A172 (cell line): ENCODE data around the gene SPOCK1. TPM values are rescaled to one million over a fixed set of nuclear protein-coding genes. Genes with fewer than 3 reads are reported as not detected.
A peak's percentile ranks its signal among the peaks of the same experiment; 100 is the strongest.

ENCODE experiments used
- DNase-seq: peaks from one replicate; pipeline ENCODE4 v3.0.0-alpha.2; 2015; ENCODE audit warnings: low spot score
- total RNA-seq: library from RNA; depleted of rRNA; stranded (reverse); fragments of >200 nt; shearing (Covaris generic); gene quantifications from 2 replicates; pipeline ENCODE4 v1.2.3, GENCODE V29; 2014

The SPOCK1 gene
- total RNA-seq, 1 experiment from 2014 or later: 6.5 TPM

DNA sequence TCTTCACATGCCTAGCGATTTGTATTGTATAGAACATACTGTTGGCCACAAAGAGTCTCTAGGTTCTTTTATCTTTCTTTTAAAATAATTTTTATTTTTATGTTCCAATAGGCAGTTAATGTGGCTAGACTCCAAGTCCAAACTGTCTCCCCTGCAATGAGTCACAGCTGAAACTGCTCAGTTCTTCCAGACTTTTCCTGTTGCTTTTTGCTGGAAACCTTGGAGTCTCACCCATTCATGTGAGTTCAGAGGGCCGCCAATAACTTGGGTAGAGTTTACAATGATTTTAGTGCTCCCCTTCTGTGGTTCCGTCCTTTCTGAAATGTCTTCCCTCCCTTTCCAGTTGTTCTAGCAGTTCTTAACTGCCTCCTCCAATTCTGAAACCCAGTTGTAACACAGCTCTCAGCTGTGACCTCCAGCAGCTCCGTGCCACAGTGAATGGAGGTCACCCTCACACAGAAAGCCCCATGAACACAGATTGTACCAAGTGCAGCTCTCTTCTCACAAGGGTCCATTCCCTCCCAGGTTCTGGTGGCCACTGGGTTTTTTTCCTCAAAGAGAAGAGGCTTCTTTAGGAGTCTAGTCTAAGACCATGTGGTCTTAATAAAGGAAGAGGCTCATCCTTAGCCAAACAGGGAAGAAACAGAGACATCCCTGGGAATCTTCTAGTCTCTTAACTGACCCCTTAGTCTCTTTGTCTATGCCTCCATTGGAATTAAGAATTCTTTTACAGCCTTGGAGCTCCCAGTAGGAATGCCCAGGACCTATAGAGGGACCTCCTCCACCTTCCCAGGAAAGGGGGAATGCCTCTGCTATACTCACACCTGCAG is 198.5 kb downstream of the SPOCK1 start:
- DNase-seq: peak; percentile 21

DNA sequence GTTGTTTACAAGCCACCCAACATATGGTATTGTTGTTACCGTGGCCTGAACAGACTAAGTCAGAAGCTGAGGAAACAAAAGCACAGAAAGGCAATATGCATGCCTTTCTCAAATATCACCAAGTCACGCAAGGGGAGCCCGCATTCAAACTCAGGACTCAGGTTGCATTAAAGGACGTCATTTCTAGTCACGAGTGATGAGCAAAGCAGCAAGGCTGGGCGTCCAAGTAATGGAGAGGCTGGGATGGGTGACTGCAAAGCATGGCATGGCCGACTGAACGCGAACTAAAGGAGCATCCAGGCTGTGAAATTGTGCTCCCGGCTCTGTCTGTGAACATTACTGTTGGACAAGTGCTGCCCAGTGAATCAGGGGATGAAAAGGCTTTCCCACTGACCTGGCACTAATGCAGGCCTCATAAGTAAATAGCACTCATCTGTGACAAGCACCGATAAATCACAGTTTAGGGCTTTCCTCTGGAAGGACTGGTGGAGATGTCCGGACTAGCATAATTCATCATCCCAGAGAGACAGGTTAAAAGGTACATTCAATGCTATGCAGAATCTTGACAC is 202.8 kb downstream of the SPOCK1 start:
- DNase-seq: no peak

GRCh38 chr5:137294604-137295003 is 204.5 kb downstream of the SPOCK1 start:
- DNase-seq: no peak

DNA sequence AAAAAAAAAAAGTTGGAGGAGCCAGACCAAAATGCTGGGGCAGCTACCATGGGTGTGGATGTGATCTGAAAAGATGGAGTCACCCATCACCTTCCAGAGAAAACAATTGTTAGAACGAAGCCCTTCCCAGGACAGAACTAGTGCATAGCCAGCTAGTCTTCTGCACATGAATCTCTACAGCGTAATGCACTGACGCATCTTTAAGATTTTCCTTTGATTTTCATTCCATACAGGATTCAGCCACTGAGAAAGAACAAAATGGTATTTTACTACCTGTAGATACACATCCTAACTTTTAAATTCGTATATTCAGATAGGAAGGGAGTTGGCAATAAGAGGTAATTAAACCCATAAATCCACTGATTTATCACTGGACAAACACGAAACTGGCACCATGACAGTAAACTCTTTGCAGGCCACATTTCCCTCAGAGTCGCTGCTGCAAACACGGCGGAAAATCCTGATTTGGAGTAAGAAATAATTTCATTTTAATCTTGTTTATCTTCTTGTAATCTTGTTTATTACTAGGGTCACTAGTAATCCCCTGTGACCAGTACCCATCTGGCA is 206.6 kb downstream of the SPOCK1 start:
- DNase-seq: no peak

- no peak for DNase-seq
Measured at GRCh38 chr5:137291436-137291835, 207.7 kb downstream of the SPOCK1 start.

GRCh38 chr5:137291031-137291430 is 208.1 kb downstream of the SPOCK1 start:
- no peak for DNase-seq

DNA sequence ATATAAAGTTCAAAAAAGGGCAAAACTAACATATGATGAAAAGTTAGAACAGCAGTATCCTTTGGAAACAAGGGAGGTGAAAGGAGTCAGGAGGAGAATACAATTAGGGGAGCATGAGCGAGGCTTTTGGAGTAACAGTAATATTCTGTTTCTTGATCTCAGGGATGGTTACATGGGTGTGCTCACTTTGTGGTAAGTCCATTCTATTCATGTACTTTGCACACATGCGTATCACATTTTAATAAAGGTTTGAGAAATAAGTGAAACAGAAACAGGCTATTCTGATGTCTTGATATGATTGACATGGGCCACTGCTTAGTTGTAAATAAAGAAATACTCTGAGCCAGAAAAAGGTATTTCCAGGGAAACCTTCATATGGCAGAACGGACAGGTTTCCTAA is 208.8 kb downstream of the SPOCK1 start:
- DNase-seq: no peak

DNA sequence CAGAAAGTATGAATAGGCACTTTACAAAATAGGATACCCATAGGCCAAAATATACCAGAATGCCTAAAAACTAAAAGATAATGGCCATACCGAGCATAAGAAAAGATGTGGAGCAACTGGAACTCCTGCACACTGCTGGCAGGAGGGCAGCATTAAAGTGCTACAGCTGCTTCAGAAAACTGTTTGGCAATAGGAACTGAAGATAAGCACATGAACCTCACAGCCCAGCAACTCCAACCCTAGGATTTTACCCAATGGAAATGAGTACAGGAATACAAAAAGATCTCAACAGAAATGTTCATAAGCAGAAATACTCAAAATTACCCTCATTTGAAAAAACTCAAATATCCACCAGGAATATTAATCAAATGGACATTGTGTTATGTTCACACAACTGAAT is 209.3 kb downstream of the SPOCK1 start:
- no peak for DNase-seq

- no peak for DNase-seq
Measured at GRCh38 chr5:137287569-137287968, 211.6 kb downstream of the SPOCK1 start.

- DNase-seq: no peak
Measured at GRCh38 chr5:137286025-137286610, 213.0 kb downstream of the SPOCK1 start.

- no peak for DNase-seq
Measured at GRCh38 chr5:137283801-137284200, 215.3 kb downstream of the SPOCK1 start.

DNA sequence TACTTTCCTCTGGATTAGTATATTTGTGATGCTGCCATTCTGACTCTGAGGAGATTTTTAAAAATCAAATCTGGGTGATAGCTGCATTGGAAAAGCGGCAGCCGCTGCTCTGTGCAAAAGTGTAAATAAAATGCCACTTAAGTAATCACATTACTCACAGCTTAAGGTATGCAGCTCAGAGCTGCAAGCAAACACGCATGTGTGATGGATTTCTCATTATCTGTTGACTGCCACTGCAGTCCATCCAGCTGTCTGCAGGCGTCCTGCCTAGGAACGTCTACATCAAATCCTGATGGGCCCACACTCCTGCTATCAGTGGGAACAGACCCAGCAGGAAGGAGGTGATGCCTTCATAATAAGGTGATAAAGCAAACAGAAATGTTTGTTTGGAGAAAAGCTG is 216.9 kb downstream of the SPOCK1 start:
- DNase-seq: peak; percentile 56

- no peak for DNase-seq
Measured at GRCh38 chr5:137281201-137281600, 217.9 kb downstream of the SPOCK1 start.

DNA sequence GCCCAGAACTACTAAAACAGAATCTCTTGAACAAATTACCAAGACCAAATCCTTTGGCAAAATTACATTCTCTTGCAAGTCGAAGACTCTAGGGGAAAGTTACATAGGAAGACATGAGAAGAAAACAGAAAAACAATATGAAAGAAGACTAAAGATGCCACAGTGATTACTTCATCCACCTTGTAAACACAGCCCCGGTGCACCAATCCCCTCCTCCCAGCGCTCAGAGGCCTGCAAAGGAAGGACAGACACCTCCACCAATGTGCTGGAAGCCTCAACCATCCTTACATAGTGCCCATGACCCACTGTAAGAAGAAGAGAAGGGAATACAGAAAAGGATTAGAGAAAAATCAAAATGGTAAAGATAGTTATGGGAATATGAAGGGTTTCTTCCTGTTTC is 218.5 kb downstream of the SPOCK1 start:
- DNase-seq: no peak

DNA sequence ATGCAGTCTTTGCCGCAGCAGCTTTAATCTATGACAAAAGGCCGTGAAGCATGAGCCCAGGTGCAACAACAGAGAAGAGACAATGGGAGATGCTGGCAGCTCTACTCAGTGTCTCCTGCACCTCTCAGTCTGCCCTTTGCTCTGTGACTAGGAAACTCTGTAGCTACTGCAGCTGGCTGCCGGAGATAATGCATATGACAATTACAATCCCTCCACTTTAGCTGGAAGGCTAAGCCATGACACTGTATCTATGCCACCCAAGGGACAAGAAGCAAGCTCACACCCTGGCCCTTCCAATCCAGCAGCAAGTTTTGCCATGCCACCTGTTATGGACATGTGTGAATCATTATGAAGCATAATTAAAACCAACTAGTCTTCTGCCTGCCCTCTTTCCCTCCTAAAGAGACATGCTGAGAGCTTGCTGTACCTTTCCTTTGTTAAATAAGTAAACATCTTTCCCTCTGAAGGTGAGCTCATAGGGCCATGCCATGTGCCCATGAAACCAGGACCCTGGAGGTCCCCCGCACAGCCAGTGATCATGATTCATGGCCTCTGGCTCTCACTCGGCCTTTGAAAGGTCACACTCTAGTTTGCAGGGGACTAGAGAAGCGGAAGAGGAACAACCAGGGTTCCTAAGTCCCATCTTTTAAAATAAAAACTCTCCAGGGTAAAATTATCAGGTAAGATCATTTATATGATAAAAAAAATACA is 219.4 kb downstream of the SPOCK1 start:
- no peak for DNase-seq

DNA sequence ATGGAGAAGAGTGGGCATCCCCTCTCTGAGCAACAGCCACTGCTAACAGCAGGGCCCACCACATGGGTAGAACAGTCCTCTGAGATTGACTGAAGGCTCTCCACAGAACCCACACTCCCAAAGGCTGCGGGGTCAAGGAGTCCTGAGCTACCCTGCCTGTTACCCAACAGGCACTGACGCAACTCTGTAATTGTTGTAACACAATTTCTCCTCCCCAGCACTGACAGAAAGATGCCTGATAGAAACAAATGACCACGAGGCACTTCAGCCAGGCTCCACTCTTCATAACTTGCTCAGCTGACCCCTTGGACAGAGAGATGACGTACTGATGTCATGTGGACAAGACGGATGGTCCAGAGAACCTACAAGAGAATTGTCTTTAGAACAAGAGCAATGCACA is 220.7 kb downstream of the SPOCK1 start:
- DNase-seq: no peak

DNA sequence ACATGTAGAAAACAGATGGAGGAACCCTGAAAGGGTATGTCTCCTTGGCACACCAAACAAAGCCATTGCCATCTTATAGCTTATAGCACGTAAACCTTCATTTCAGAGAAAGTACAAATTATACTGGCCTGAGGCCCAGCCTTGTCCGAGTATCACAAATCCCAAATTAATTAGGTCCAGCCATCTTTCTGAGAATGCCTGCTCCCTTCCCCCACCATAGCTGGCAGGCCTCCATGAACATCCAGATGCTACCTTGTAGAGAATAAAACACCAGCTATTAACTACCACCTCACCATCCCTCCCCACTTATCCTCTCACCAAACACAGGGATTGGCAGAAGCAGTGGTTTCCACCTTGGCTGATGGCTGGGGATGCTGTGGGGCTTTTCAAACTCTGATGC is 224.0 kb downstream of the SPOCK1 start:
- no peak for DNase-seq

GRCh38 chr5:137273511-137273910 is 225.6 kb downstream of the SPOCK1 start:
- DNase-seq: peak; percentile 42

DNA sequence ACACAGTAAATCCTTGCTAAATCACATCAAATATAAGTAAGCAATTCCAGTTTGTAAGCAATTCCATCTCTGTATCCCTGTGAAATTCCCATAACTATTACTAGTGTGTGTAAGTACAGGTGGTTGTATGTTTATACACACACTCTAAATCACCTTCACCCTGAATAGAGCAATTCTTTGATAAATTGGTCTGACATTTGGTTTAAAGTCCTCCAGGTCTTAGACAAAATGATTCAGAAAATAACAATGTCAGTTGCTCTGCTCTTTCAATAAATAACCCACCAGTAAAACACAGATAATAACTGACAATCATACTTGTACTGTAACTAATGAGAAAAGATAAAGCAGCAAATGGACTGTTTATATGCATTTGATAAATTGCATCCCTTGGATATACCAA is 226.3 kb downstream of the SPOCK1 start:
- no peak for DNase-seq

- DNase-seq: no peak
Measured at GRCh38 chr5:137269946-137270345, 229.2 kb downstream of the SPOCK1 start.

DNA sequence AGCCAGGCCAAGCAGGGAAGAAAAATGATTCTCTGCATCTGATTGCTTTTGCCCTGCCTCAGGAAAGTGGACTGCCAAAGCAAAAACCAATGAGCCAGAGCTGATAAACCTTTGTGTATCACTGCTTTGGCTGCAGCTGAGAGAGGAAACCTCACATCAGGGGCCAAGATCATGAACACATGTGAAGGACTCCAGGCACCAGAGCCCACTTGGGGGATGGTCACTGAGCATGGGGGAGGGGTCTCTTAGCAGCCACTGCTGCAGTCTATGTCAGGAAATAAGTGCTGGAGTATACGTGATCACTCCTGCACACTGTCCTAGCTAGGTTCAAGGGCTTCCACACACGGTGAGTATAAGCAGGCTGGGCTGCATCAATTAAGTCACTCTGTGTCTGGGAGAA is 229.9 kb downstream of the SPOCK1 start:
- DNase-seq: no peak

DNA sequence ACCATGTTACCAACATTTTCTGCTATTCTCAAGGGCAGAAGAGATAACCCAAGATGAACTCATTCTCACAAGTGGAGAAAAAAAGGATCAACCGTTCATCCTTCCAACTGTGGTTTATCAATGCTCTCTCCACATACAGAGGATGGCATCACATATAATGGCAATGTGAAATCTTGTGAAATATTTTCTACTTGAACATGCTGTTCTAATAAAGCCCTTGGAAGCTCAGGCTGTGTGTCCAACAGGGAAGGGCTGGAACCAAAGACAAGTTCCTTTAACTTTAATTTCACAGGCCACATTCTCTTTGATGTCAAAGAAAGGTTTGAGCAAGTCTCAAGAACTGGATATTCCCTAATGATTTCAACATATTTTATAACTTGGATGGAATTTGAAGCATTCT is 230.5 kb downstream of the SPOCK1 start:
- no peak for DNase-seq
